ENCODE measurements around the gene TMEM131.
A peak's percentile ranks its signal among the peaks of the same experiment; 100 is the strongest.
"Not testable (repeated sequence)": the region's sequence is repeated elsewhere in the genome, so short reads cannot be mapped to it uniquely, and the experiment has no call there.

Gene TMEM131

DNA sequence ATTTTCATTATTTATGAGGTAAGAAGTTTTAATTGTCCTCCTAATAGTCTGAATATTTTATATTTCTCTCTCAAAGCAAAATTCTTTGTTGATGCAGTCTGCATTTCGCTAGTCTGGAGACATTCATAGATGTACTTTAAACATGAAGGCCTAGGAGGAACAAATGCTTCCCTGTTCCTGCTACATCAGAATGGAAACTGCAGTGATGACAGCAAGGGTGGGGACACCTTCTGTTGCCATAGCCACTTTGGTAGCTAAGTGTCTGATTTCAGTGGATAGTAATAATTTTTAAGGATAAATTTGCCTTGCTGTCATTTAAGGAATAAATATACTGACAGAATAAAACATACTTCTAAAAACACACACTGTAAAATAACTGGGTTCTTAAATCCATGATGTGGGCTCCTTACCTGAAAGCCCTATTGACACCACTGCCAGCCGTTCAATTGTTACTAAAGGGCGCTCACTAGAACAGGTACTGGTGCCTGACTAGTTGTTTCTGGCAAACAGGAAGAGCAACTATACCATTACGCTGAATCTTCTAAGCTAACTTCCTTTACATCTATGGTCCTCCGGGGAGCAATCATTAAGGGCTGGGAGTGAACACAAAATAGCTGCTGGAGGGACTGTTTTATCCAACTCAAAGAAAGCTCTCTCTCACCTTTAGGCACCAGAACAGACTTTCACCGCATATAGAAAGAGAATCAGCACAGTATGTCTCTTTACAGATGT lies 88.2 kb downstream of the TMEM131 start:
- no peak for DNase-seq

DNA sequence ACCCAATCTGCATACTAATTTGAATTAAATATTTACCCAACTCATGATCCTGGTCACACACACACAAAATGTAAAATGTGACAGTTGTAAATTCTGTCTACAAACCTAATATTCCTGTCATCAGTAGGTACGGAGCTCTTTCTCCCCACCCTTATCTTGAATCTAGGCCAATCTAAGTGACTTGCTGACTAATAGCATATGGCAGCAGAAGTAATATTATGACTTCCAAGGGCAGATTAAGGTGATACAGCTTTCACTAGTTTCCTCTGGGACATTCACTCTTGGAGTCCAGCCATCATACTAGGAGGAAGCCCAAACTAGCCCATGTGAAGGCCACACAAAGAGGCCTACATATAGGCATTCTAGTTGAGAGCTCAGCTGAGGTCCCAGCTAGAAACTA lies 89.4 kb downstream of the TMEM131 start:
- no peak for DNase-seq

DNA sequence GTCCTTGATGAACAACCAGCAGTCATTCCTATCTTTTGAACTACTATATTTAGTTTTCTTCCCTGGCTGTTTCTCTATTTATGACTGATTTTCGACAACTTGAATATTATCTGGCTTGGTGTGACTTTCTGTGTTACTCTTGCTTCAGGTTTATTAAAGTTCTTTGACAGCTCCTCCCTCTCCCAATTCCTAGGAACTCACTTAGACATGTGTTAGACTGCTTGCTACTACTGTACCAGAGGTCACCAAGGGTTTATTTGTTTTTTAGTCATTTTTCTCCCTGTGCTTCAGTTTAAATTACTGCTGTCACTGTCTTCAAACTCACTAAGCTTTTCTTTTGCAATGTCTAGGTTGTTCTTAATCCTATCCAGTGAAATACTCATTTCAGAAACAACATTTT lies 90.5 kb downstream of the TMEM131 start:
- DNase-seq, result no peak

DNA sequence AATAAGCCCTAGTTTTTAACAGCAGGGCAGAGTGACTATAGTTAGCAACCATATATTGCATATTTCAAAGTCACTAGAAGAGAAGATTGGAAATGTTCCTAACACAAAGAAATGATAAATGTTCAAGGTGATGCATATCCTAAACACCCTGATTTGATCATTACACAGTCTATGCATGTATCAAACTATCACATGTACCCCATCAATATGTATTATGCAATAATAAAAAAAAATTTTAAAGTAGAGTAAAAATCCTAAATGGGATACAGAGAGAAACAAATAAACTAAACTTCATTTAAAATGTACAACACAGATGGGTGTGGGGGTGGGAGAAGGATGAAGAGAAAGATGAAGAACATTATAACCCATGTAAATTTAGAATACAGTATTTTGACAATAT lies 93.9 kb downstream of the TMEM131 start:
- no peak for DNase-seq

DNA sequence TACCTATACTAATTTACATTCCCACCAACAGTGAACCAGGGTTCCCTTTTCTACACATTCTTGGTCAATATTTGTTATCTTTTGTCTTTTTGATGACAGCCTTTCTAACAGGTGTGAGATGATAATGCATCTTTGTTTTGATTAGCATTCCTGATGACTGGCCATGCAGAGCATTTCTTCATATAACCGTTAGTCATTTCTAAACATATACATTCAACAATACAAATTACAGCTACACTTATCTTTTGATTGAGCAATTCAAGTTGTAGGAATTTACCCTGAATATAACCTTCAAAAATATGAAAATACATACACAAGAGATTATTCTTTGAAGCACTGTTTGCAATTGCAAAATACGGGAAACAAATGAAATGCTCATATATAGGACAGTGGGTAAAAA lies 94.9 kb downstream of the TMEM131 start:
- no peak for DNase-seq

DNA sequence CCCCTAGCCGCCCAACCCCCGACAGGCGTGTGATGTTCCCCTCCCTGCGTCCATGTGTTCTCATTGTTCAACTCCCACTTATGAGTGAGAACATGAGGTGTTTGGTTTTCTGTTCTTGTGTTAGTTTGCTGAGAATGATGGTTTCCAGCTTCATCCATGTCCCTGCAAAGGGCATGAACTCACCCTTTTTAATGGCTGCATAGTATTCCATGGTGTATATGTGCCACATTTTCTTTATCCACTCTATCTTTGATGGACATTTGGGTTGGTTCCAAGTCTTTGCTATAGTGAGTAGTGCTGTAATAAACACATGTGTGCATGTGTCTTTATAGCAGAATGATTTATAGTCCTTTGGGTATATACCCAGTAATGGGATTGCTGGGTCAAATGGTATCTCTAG lies 102.7 kb downstream of the TMEM131 start:
- DNase-seq, result not testable (repeated sequence)

DNA sequence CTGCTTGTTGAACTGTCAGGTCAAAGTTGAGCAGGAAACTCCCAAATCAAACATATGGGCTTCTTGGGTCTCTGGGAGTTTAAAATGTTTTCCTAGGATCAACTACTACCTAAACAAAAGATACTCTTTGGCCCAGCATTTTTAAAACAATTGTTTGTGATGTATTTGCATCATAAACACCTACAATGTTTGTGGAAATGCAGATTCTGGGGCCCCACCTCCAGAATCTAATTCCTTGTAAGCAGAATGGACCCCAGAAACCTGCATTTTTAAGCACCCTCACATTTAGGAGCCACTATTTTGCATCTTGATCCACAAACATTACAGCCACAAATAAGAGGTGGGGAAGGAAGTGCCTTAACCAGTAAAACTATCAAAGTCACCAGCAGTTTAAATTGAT lies 104.1 kb downstream of the TMEM131 start:
- no peak for DNase-seq

DNA sequence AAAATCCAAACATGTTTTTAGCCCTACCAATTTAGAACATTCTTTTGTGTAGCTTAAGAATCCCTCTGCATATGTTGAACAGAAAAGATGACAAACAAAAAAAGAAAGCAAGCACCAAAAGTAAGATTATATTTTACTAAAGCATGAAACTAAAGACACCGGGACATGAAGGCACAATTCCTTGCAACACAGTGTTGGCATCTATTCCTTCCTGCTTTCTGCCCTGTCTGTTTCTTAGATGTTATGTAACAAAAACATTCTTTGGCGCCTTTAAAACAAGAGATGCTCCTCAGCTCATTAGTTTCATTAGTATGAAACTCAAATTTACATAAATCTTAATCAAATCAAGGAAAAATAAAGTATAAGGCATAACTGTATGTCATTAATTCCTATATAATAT lies 106.6 kb downstream of the TMEM131 start:
- DNase-seq, result no peak

DNA sequence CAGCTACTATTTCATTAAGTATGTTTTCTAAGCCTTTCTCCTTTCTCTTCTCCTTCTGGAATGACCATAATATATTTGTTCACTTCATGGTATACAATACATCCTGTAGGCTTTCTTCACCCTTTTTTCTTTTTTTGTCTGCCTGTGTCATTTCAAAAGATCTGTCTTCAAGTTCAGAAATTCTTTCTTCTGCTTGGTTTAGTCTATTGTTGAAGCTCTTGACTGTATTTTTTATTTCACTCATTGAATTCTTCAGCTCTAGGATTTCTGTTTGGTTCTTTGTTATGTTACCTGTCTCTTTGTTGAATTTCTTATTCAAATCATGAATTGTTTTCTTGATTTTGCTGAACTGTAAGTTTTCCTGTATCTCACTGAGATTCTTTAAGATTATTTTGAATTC lies 109.9 kb downstream of the TMEM131 start:
- no peak for DNase-seq

DNA sequence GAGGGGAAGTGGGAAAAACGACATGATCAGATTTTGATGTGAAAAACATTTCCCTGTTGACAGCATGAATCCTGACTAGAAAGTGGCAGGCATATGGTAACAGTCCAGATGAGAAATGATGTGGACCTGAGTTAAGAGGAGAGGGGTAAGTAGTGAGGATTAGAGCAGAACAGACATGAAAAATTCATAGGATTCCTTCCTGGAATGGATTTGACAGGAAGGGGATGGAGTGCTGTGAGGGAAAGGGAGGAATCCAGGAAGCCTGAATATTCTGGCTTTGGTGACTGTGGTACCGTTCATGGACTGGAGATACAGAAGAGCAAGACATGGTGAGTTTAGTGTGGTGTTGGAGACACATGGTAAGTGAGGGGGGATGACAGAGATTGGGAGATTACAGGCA lies 115.4 kb downstream of the TMEM131 start:
- no peak for DNase-seq

DNA sequence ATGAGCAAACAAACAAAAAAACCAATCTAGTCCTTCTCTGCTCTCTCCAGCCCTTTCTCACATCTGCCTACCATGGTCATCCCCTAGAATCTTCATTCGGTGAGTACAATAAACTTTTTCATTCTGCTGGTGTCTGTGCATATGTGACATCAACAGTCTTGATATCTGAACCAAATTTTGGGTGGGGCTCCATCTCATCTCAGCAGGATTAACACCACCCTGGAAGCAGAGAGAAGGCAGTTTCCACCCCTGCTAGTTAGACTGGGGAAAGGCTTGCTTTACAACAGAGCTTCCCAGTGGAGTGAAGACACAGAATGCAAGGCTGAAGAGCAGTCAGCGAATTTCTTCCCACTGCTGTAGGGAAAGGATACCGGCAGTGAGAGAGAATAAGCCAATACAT lies 116.9 kb downstream of the TMEM131 start:
- DNase-seq, result no peak

DNA sequence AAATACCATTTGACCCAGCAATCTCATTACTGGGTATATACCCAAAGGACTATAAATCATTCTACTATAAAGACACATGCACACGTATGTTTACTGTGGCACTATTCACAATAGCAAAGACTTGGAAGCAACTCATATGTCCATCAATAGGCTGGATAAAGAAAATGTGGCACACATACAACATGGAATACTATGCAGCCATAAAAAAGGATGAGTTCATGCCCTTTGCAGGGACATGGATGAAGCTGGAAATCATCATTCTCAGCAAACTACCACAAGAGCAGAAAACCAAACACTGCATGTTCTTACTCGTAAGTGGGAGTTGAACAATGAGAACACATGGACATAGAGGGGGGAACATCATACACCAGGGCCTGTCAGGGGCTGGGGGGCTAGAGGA lies 117.4 kb downstream of the TMEM131 start:
- DNase-seq, result not testable (repeated sequence)

DNA sequence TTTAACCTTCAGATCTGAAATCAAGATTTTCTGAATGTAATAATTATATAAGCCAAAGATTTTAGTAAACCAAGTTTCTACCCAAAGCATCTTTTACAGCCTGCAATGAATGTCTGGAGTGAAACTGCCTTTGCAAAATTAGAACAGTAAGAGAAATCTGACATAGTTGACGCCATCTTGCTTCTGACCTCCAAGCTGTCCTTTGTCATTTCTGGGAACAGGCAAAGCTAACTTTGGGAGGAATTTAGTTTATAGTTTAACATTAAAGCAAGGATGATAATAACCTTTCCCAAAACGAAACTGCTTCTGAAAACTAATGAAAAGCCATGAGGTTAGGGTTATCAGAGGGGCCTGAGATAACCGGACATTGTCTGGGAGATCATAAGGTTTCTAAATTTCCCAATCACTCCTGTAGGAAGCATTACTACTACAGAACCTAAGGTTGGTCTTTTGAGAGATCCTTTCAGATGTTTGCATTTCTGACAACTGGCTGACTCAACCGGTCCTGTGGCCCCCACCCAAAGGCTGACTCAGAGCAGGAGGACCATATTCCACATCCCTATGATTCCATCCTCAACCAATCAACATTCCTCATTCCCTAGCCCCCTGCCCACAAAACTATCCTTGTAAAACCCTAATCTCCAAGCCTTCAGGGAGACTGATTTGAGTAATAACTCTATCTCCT lies 124.5 kb downstream of the TMEM131 start:
- DNase-seq, result no peak

DNA sequence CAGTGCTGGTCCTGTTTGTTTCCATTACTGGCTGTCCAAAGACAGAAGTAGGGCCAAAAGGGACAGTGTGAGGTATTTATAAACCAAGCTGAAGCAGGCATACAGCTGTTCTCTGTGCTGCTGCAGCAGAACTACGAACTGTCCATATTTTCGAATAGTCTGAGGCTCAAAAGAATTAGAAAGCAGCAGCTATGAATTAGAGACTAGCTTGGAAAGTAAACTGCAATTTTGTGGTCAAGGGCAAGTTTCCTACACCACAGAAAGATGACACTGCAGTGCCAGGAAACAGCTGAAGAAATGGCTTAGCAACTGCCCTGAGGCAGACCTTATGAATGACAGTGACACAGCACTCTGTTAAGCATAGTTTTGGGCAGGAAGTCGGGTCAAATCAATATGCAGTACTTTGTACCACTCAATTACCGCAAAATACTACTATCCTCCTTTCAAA lies 125.3 kb downstream of the TMEM131 start:
- peak; percentile 51 for DNase-seq

DNA sequence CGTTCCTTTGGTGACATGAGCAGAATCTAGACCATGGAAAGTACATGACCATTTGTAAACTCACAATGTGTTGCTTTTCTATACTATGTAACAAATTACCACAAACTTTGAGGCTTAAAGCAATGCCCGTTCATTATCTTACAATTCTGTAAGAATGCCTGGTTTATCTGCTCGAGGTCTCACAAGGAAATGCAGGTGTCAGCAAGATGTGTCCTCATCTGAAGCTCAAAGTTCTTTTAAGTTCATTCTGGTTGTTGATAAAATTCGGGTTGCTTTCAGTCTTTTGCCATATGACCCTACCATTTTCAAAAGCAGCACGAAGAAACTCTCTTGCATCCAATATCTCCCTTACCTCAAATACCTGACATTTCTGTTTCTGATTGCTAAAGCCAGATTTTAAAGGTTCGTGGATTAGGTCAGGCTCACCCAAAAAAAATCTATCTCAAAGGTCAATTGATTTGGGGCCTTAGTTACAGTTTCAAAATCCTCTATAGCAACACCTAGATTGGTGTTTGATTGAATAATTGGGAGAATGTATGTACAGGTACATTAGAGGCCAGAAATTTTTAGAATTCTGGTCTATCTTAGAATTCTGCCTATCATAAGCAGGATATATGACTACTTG lies 125.9 kb downstream of the TMEM131 start:
- no peak for DNase-seq

DNA sequence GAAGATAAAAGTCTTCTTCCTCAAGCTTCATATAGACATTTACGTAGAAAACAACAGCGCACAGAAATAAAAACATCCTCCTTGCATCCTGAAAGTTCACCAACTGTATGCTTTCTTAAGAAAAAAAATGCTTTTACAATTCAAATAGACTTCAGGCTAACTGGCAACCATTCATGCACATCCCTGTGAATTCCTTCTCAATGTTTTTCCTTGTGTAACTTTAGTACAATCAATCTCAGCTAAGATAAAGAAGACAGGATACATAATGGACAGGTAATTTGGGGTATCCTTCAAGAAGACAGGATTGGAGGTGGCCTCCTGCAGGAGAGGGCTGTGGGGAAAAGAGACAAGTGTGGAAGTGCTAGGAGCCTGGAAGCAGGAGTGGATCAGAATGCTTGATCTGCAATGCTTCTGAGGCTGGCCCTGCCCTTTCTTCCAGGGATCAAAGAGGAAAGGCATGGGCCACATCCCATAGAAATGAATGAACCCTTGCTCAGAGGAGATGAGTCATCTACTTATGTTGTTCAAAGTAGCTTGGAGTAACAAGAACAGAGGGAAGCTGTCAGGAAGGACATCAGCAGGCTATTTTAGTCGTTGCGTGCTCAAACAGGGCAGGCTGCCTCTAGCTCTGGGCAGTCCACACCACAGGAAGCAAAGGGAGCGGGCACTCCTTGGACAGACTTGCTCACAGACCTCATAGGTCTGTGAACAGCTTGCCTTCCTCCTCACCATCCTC lies 126.6 kb downstream of the TMEM131 start:
- DNase-seq, result no peak

DNA sequence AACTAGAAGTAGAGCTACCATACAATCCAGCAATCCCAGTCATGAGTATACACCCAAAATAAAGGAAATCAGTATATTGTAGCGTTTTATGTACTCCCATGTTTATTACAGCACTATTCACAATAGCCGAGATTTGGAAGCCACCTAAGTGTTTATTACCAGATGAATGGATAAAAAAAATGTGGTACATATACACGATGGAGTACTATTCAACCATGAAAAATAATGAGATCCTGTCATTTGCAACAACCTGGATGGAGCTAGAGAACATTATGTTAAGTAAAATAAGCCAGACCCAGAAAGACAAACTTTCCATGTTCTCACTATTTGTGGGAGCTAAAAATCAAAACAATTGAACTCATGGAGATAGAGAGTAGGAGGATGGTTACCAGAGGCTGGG lies 131.9 kb downstream of the TMEM131 start:
- DNase-seq, result no peak

DNA sequence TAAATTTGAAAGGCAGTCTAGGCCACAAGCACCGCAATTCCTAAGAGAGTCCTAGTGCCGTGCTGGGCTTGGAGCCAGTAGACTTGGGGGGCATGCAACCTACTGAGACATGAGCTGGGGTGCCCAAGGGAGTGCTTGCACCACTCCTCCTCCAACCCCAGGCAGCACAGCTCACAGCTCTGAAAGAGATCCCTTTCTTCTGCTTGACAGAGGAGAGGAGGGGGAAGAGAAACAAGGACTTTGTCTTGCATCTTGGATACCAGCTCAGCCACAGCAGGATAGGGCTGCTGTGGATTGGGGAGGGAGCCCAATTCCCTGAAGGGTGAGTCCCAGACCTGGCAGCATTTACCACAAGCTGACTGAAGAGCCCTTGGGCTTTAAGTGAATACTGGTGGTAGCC lies 134.6 kb downstream of the TMEM131 start:
- DNase-seq, result no peak

DNA sequence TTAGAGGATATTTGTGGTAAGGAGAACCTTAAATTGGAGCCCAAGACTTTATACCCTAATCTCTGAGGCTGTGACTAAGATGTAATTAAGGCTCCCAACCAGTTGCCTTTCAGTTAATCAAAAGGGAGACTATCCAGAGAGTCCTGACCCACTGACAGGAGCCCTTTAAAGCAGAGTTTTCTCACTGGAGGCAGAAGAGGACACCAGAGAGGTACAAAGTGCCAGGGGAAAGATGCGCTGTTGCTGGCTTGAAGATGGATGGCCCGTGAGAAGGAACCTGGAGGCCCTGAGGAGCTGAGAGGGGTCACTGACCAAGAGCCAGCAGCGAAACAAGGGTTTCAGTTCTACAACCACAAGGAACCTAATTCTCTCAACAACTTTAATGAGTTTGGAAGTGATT lies 137.3 kb downstream of the TMEM131 start:
- DNase-seq, result no peak

DNA sequence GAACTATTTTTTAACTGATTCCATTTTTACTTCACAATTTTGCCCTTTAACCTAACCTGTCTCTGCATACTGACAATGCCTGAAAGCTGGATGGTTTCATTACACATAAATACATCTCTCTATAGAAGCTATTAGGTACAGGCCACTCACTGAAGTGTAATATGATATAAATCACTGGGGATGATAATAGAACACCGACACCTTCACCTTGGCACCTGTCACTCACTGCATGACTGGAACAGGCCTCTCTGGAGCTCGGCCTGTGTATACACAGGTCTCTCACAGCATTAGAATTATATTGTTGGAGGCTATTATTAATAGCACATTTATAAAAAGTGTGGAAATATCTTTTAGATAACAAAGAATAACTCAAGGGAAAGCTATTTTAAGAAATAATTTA lies 138.2 kb downstream of the TMEM131 start:
- peak; percentile 58 for DNase-seq

DNA sequence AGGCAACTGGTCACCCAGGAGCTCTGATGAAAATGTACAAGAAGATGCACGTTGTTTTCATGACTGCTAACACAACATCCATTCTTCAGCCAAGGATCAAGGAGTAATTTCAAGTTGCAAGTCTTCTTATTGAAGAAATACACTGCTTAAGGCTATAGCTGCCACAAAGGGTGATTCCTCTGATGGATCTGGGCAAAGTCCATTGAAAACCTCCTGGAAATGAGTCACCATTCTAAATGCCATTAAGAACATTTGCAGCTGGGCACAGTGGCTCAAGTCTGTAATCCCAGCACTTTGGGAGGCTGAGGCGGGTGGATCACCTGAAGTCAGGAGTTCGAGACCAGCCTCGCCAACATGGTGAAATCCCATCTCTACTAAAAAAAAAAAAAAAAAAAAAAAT lies 142.7 kb downstream of the TMEM131 start:
- not testable (repeated sequence) for DNase-seq

DNA sequence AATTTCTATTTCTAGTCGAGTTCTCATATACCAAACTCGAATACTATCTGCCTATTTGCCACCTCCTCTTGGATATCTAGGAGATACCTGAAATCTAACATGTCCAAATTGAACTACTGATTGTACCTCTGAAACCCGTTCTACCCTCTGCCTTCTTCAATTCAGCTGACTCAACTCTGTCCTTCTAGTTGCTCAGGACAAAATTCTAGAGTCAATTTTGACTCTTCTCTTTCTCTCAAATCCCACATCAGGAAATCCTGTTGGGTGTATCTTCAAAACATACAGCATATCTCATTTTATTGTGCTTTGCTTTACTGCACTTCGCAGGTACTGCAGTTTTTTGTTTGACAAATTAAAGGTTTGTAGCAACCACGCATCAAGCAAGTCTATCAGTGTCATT lies 144.6 kb downstream of the TMEM131 start:
- DNase-seq, result no peak

DNA sequence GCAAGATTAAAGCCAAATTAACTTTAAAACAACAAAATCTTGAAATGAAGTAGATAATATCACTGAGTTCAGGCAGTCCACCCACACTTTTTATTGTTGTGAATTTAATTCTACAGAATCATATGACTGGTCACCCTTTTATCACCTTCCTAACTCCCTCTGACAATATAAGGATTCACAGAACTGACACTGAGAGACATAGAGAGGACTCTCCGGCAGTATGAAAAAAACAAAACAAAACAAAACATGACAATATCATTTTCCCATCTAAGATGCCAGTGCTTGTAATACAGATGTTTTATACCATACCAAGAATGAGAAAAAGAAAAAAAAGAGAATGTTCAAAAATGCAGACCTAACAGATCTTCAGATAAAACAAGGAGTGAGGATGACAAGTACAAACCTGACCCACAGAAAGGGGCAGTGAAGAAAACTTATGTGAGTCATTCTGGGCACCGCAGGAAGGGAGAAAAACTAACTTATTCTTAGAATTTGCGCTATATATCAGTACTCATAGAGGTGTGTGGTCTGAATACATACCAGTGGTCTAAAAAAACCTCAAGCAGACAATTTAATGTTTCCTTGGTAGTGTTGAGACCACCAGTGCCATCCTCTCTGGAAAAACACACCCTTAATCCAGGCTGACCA lies 145.7 kb downstream of the TMEM131 start:
- DNase-seq, result no peak

All from NCI-H2227 treated with DMSO at 0.1 percent for 48 hours (cell line).